Neural crest cell (in vitro differentiated cells): Measurements from ENCODE around the gene SCTR. TPM values are rescaled to one million over a fixed set of nuclear protein-coding genes. Genes with fewer than 3 reads are reported as not detected.

Source experiments
- DNase-seq: peaks from one replicate; pipeline ENCODE4 v3.0.0; 2021; ENCODE audit warnings: low read depth, mixed read lengths, low spot score
- H3K27ac Mint-ChIP-seq: one replicate; pipeline ENCODE4 v1.8.0; 2021; ENCODE audit warnings: mild to moderate bottlenecking, mixed read lengths; ENCODE audit not compliant: unreplicated experiment
- H3K27me3 Mint-ChIP-seq: 2 replicates; pipeline ENCODE4 v1.8.0; 2021; ENCODE audit warnings: low read depth, mild to moderate bottlenecking, mixed read lengths
- H3K36me3 Mint-ChIP-seq: 2 replicates; pipeline ENCODE4 v1.8.0; 2021; ENCODE audit warnings: low read depth, mild to moderate bottlenecking, mixed read lengths
- H3K4me1 Mint-ChIP-seq: 2 replicates; pipeline ENCODE4 v1.8.0; 2021; ENCODE audit warnings: mixed read lengths
- H3K4me3 Mint-ChIP-seq: one replicate; pipeline ENCODE4 v1.8.0; 2021; ENCODE audit warnings: mild to moderate bottlenecking, mixed read lengths
- H3K9me3 Mint-ChIP-seq: 2 replicates; pipeline ENCODE4 v1.8.0; 2021; ENCODE audit warnings: mixed read lengths
- long read RNA-seq: library from polyadenylated mRNA; unstranded; transcript quantifications from one replicate; pipeline ENCODE4 v2.0.0, GENCODE V29; 2020
- total RNA-seq: library from RNA; stranded (reverse); gene quantifications from 2 replicates; pipeline ENCODE4 v1.2.1, GENCODE V29; 2021
- TF ChIP-seq, protein P1 (sequence below): fragments of 200-600 bp; sonication (generic); conservative IDR thresholded peaks from 2 replicates; pipeline ENCODE4 v1.5.0; 2021; ENCODE audit warnings: antibody characterized with exemption, mild to moderate bottlenecking

The SCTR gene
- not detected in 2 replicates for total RNA-seq
- long read RNA-seq: 0 reads

DNA sequence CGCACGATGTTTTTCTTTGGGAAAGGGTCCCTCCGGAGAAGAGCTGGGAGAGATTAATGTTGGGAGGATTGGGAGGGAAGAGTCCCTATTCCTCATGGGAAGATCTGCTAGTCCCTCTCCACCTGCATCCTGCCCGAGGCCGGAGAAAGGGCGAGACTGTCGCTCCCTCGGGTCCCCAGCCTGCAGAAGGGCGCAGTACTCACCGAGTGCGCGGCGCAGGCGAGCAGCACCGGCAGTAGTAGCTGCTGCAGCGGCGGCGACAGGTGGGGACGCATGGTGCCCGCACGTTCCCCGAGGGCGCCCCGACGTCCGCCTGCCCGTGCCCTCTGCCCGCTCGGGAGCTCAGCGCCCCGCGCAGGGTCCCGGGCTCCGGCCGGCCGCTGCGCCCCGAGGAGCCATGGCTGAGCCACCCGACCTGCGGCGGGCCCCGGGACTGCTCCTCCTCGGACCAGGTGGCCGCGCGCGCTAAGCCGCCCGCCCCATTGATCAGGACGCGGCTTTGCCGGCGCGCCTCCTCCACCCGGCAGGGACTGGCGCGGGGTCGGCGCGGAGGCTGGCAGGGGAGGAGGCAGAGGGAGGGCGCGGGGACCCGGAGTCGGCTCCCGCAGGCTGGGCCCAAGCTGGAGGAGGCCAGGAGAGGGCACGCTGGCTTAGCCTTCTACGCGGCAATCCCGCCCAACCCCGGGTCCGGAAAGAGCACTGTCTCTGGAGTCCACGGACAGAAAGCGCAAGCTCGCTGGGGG is at the start of gene SCTR:
SCTR (minus strand) TSS at position 532 of the 743 bp plus-strand sequence; CDS start at position 275, 257 bp downstream.
- H3K27me3 Mint-ChIP-seq: peaks cover 89% of the 10 kb centered on the region

DNA sequence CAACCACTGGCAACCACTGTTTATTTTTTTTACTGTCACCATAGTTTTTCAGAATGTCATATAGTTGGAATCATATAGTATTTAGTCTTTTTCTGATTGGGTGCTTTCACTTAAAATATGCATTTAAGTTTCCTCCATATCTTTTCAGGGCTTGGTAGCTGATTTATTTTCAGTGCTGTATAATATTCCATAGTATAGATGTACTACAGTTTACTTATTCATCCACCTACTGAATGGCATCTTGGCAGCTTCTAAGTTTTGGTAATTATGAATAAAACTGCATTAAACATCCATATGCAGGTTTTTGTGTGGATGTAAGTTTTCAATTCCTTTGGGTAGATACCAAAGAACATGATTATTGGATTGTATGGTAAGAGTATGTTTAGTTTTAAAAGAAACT is 43.0 kb upstream of the SCTR start:
- H3K4me3 Mint-ChIP-seq: no peak overlapping the region
- H3K9me3 Mint-ChIP-seq: peaks cover 11% of the 10 kb centered on the region
- H3K36me3 Mint-ChIP-seq: peaks cover 7% of the 10 kb centered on the region
- no peak overlapping the region for H3K27ac Mint-ChIP-seq
- TF ChIP-seq, protein P1, sequence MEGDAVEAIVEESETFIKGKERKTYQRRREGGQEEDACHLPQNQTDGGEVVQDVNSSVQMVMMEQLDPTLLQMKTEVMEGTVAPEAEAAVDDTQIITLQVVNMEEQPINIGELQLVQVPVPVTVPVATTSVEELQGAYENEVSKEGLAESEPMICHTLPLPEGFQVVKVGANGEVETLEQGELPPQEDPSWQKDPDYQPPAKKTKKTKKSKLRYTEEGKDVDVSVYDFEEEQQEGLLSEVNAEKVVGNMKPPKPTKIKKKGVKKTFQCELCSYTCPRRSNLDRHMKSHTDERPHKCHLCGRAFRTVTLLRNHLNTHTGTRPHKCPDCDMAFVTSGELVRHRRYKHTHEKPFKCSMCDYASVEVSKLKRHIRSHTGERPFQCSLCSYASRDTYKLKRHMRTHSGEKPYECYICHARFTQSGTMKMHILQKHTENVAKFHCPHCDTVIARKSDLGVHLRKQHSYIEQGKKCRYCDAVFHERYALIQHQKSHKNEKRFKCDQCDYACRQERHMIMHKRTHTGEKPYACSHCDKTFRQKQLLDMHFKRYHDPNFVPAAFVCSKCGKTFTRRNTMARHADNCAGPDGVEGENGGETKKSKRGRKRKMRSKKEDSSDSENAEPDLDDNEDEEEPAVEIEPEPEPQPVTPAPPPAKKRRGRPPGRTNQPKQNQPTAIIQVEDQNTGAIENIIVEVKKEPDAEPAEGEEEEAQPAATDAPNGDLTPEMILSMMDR: no peak
- no peak for DNase-seq
- H3K27me3 Mint-ChIP-seq: no peaks in the 10 kb centered on the region
- no peaks in the 10 kb centered on the region for H3K4me1 Mint-ChIP-seq

More for the DNA sequence above, at the start of gene SCTR:
- no peaks in the 10 kb centered on the region for H3K9me3 Mint-ChIP-seq
- peaks cover 4% of the 10 kb centered on the region for H3K36me3 Mint-ChIP-seq
- H3K4me1 Mint-ChIP-seq: peaks cover 5% of the 10 kb centered on the region
- DNase-seq: no peak
- peak within 1 kb of the TSS; percentile 54 for H3K4me3 Mint-ChIP-seq
- TF ChIP-seq, protein P1: peak; percentile 31
- H3K27ac Mint-ChIP-seq: no peak within 1 kb of the TSS

DNA sequence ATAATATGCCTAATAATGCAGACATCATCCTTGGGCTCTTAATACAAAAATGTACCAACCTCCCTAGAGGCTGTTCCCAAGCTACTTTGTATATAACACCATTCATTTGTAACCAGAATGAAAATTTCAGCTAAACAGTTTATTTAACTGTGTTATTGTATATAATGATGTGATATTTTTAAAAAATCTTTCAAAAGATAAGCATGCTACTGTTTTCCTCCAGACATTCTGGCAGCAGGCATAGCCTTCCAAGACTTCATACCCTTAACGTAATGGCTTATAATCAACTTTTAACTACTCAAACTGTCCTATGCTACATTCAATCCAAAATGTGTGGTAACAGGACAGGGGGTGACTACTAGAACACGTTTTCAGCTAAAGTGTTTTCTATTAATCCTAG is 41.2 kb upstream of the SCTR start:
- no peak overlapping the region for H3K27ac Mint-ChIP-seq
- TF ChIP-seq, protein P1: no peak
- no peaks in the 10 kb centered on the region for H3K27me3 Mint-ChIP-seq
- no peak for DNase-seq
- H3K36me3 Mint-ChIP-seq: peaks cover 7% of the 10 kb centered on the region
- no peaks in the 10 kb centered on the region for H3K4me1 Mint-ChIP-seq
- H3K4me3 Mint-ChIP-seq: no peak overlapping the region
- H3K9me3 Mint-ChIP-seq: peaks cover 9% of the 10 kb centered on the region

DNA sequence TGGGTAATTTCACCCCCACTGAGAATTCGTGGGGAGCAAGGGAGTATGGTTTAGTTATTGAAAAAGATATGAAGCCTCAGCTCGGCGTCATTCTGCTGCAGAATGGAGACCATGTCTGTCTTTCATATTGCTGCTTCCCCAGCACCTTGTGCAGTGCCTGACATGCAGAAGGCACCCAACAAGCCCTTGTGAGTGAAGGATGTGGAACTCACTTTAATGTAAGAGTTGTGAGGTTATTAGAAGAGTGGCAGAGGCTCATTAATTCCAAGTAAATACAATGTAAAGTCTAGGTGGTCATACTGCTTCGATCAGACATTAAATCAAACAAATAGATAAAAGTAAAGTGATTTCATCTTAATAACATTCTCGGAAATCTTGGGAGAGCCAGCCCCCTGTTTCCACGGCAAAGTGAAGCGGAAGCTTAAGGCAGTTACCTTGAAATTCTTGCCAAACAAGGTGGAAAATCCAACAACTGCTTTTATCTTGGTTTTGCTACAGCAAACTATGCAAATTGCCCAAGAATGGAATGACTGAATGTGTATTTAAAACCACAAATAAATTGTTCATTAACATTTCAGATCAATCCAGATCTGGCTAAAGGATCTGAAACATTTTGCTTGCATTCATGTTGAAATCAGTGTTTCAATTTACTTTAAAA is 29.5 kb upstream of the SCTR start:
- no peaks in the 10 kb centered on the region for H3K9me3 Mint-ChIP-seq
- no peaks in the 10 kb centered on the region for H3K4me1 Mint-ChIP-seq
- no peak for DNase-seq
- no peak overlapping the region for H3K27ac Mint-ChIP-seq
- no peaks in the 10 kb centered on the region for H3K27me3 Mint-ChIP-seq
- TF ChIP-seq, protein P1: no peak
- no peak overlapping the region for H3K4me3 Mint-ChIP-seq
- H3K36me3 Mint-ChIP-seq: no peaks in the 10 kb centered on the region

DNA sequence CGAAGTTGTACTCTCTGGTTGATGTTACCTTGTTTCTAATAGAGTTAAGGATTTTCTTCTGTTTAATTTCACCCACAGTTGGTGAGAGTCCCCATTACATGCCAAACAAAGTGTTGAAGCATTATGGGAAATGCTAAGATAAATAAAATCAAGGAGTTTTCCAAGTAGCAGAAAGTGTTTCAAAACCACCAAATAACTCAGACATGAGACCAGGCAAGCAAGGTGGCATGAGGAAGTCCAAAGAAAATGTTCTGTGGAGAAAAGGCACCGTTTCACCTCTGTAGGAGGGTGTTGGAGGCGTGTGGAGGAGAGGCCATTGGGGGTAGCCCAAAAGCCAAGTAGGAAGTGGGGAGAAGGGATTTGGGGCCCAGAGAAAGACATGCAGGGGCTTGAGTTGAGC is 28.6 kb upstream of the SCTR start:
- no peaks in the 10 kb centered on the region for H3K9me3 Mint-ChIP-seq
- no peak for DNase-seq
- H3K4me3 Mint-ChIP-seq: no peak overlapping the region
- no peaks in the 10 kb centered on the region for H3K36me3 Mint-ChIP-seq
- no peaks in the 10 kb centered on the region for H3K4me1 Mint-ChIP-seq
- no peaks in the 10 kb centered on the region for H3K27me3 Mint-ChIP-seq
- no peak overlapping the region for H3K27ac Mint-ChIP-seq
- TF ChIP-seq, protein P1: no peak
